GM12892 (cell line): ENCODE results near the gene TRIM50.

Source experiments
- POLR2A ChIP-seq: IDR thresholded peaks from 2 replicates; pipeline ENCODE4 v1.6.1; 2011; ENCODE audit warnings: low read depth, low read length, control low read depth
- POLR2AphosphoS5 ChIP-seq: IDR thresholded peaks from 2 replicates; pipeline ENCODE4 v1.6.1; 2011; ENCODE audit warnings: low read depth, low read length, control low read depth
- TAF1 ChIP-seq: IDR thresholded peaks from 2 replicates; pipeline ENCODE4 v1.6.1; 2011; ENCODE audit warnings: low read depth, mild to moderate bottlenecking, control low read depth, low read length, borderline replicate concordance

GRCh38 chr7:73364006-73364728 lies 36.3 kb upstream of the TRIM50 start:
- TF ChIP-seq TAF1: no peak
- TF ChIP-seq POLR2A: no peak
- TF ChIP-seq POLR2AphosphoS5: no peak
